IMR-90 (cell line): Measurements from ENCODE around the gene CTSF. TPM values are rescaled to one million over a fixed set of nuclear protein-coding genes. Genes with fewer than 3 reads are reported as not detected.

Experiments
- ATAC-seq: fragments of 200-7000 bp; cut with Tn5 transposase; 2 replicates; pipeline ENCODE4 v1.9.1; 2020; ENCODE audit warnings: low read depth, mild to moderate bottlenecking, moderate library complexity
- Bru-seq: library from RNA; stranded (reverse); fragments of 400-500 nt; gene quantifications from one replicate; lab custom pipeline; 2021; lab: Mats Ljungman, UMichigan
- BruChase-seq, 2 experiments: library from RNA; stranded (reverse); fragments of 400-500 nt; gene quantifications; one replicate each; lab custom pipeline; 2021; lab: Mats Ljungman, UMichigan
- BruUV-seq: library from RNA; stranded (reverse); fragments of 400-500 nt; replicated peaks from 2 replicates; lab custom pipeline; 2021; lab: Mats Ljungman, UMichigan
- CTCF ChIA-PET: fragments of 300-600 bp; formaldehyde crosslinking; extraction: SDS; loops from one replicate; lab custom pipeline; 2021; ENCODE audit warnings: antibody characterized with exemption; lab: Yijun Ruan, JAX
- POLR2A ChIA-PET: fragments of 300-600 bp; sonication (Branson Sonifier 250); formaldehyde crosslinking; loops from one replicate; lab custom pipeline; 2022; ENCODE audit warnings: antibody characterized with exemption; ENCODE audit not compliant: unreplicated experiment; lab: Charles Lee
- DNase-seq: peaks from one replicate; pipeline ENCODE4 v3.0.0; 2013
- H2AFZ ChIP-seq: replicated peaks from 2 replicates; pipeline ENCODE3; 2013; ENCODE audit warnings: low read length, mild to moderate bottlenecking; ENCODE audit not compliant: poor library complexity
- H2AK5ac ChIP-seq: 2 replicates; pipeline ENCODE4 v1.6.1; 2013; ENCODE audit warnings: low read depth, low read length, inconsistent platforms
- H2AK9ac ChIP-seq: replicated peaks from 2 replicates; pipeline ENCODE3; 2013; ENCODE audit warnings: mild to moderate bottlenecking, low read depth, low read length, moderate library complexity; ENCODE audit not compliant: poor library complexity
- H2BK120ac ChIP-seq: 2 replicates; pipeline ENCODE4 v1.6.1; 2013; ENCODE audit warnings: low read depth, low read length, inconsistent platforms
- H2BK15ac ChIP-seq: 3 replicates; pipeline ENCODE4 v1.6.1; 2013; ENCODE audit warnings: low read depth, low read length, inconsistent platforms
- H2BK20ac ChIP-seq: 2 replicates; pipeline ENCODE4 v1.6.1; 2013; ENCODE audit warnings: low read depth, mild to moderate bottlenecking, inconsistent platforms, low read length, moderate library complexity
- H2BK5ac ChIP-seq: 2 replicates; pipeline ENCODE4 v1.6.1; 2013; ENCODE audit warnings: mild to moderate bottlenecking, low read depth, low read length, inconsistent platforms; ENCODE audit not compliant: poor library complexity, severe bottlenecking
- H3K14ac ChIP-seq: replicated peaks from 2 replicates; pipeline ENCODE4 v1.6.1; 2013; ENCODE audit warnings: low read depth, low read length, inconsistent platforms
- H3K18ac ChIP-seq: 2 replicates; pipeline ENCODE4 v1.6.1; 2013; ENCODE audit warnings: low read depth, low read length, control low read depth
- H3K23ac ChIP-seq: 2 replicates; pipeline ENCODE4 v1.6.1; 2013; ENCODE audit warnings: low read depth, low read length, inconsistent platforms
- H3K27ac ChIP-seq: 2 replicates; pipeline ENCODE4 v1.5.1; 2013; ENCODE audit warnings: mild to moderate bottlenecking, control low read depth, low read length; ENCODE audit not compliant: insufficient read depth
- H3K27me3 ChIP-seq: 2 replicates; pipeline ENCODE4 v1.6.1; 2013; ENCODE audit warnings: low read length; ENCODE audit not compliant: control insufficient read depth, insufficient read depth
- H3K36me3 ChIP-seq: 2 replicates; pipeline ENCODE4 v1.6.1; 2013; ENCODE audit warnings: low read length, mixed read lengths; ENCODE audit not compliant: control insufficient read depth, insufficient read depth
- H3K4ac ChIP-seq: 2 replicates; pipeline ENCODE4 v1.6.1; 2013; ENCODE audit warnings: low read depth, low read length, inconsistent platforms
- H3K4me1 ChIP-seq: 2 replicates; pipeline ENCODE4 v1.6.1; 2013; ENCODE audit warnings: low read length, mixed read lengths; ENCODE audit not compliant: control insufficient read depth, insufficient read depth
- H3K4me2 ChIP-seq: 2 replicates; pipeline ENCODE4 v1.6.1; 2013; ENCODE audit warnings: low read depth, mild to moderate bottlenecking, control low read depth, low read length, moderate library complexity
- H3K4me3 ChIP-seq: 2 replicates; pipeline ENCODE4 v1.5.1; 2013; ENCODE audit warnings: low read depth, mild to moderate bottlenecking, control low read depth, low read length, moderate library complexity; ENCODE audit not compliant: insufficient read depth
- H3K56ac ChIP-seq: 2 replicates; pipeline ENCODE4 v1.6.1; 2013; ENCODE audit warnings: low read length, inconsistent platforms; ENCODE audit not compliant: insufficient read depth; ENCODE audit errors: extremely low read depth
- H3K79me1 ChIP-seq, 2 experiments: 2 replicates each; pipeline ENCODE4 v1.6.1; 2013; ENCODE audit warnings: low read length in 2 of 2, inconsistent platforms in 1 of 2, low read depth in 1 of 2
- H3K9ac ChIP-seq: 2 replicates; pipeline ENCODE4 v1.6.1; 2013; ENCODE audit warnings: low read depth, low read length, control low read depth
- H3K9me1 ChIP-seq: 2 replicates; pipeline ENCODE4 v1.6.1; 2013; ENCODE audit warnings: low read length, inconsistent platforms; ENCODE audit not compliant: insufficient read depth
- H3K9me3 ChIP-seq: 2 replicates; pipeline ENCODE4 v1.6.1; 2013; ENCODE audit warnings: low read length; ENCODE audit not compliant: control insufficient read depth, insufficient read depth
- H4K20me1 ChIP-seq: 2 replicates; pipeline ENCODE4 v1.6.1; 2013; ENCODE audit warnings: low read length, inconsistent platforms; ENCODE audit not compliant: insufficient read depth
- H4K5ac ChIP-seq: 2 replicates; pipeline ENCODE4 v1.6.1; 2013; ENCODE audit warnings: mild to moderate bottlenecking, low read depth, low read length, control low read depth
- H4K8ac ChIP-seq, 2 experiments: 2 replicates each; pipeline ENCODE4 v1.6.1; 2013; ENCODE audit warnings: low read depth in 2 of 2, low read length in 2 of 2, control low read depth in 1 of 2, inconsistent platforms in 1 of 2
- H4K91ac ChIP-seq: 2 replicates; pipeline ENCODE4 v1.6.1; 2013; ENCODE audit warnings: low read depth, low read length, inconsistent platforms; ENCODE audit not compliant: insufficient read depth
- BHLHE40 ChIP-seq: fragments of 150-350 bp; IDR thresholded peaks from 2 replicates; pipeline ENCODE4 v1.6.1; 2016; ENCODE audit warnings: mild to moderate bottlenecking, low read depth, low read length
- CEBPB ChIP-seq: IDR thresholded peaks from 2 replicates; pipeline ENCODE4 v1.6.1; 2012; ENCODE audit warnings: low read depth, low read length, improper control_type of control experiment
- CHD1 ChIP-seq: IDR thresholded peaks from 2 replicates; pipeline ENCODE4 v1.6.1; 2012; ENCODE audit warnings: low read depth, low read length, improper control_type of control experiment
- FOS ChIP-seq: fragments of 150-350 bp; IDR thresholded peaks from 2 replicates; pipeline ENCODE4 v1.6.1; 2016; ENCODE audit warnings: low read depth, low read length
- MAFK ChIP-seq: IDR thresholded peaks from 2 replicates; pipeline ENCODE4 v1.6.1; 2012; ENCODE audit warnings: low read depth, low read length, improper control_type of control experiment
- MAZ ChIP-seq: IDR thresholded peaks from 2 replicates; pipeline ENCODE4 v1.6.1; 2012; ENCODE audit warnings: low read depth, mild to moderate bottlenecking, low read length, improper control_type of control experiment, moderate library complexity, borderline replicate concordance
- MXI1 ChIP-seq: IDR thresholded peaks from 2 replicates; pipeline ENCODE4 v1.6.1; 2012; ENCODE audit warnings: low read depth, mild to moderate bottlenecking, low read length, moderate library complexity, borderline replicate concordance
- NFE2L2 ChIP-seq: fragments of 150-350 bp; IDR thresholded peaks from 2 replicates; pipeline ENCODE4 v1.6.1; 2016; ENCODE audit warnings: low read depth, mild to moderate bottlenecking, low read length
- POLR2A ChIP-seq: IDR thresholded peaks from 2 replicates; pipeline ENCODE4 v1.6.1; 2012; ENCODE audit warnings: mild to moderate bottlenecking, low read depth, low read length
- RAD21 ChIP-seq: IDR thresholded peaks from 2 replicates; pipeline ENCODE4 v1.6.1; 2012; ENCODE audit warnings: low read length, improper control_type of control experiment
- SMC3 ChIP-seq: fragments of 150-350 bp; IDR thresholded peaks from 2 replicates; pipeline ENCODE4 v1.6.1; 2016; ENCODE audit warnings: low read depth, mild to moderate bottlenecking, antibody characterized with exemption, low read length, moderate library complexity
- WGBS, 2 experiments: methylation state at CpG; one replicate each; pipeline versions ENCODE4 v1.1.5 to v1.1.7; 2013; ENCODE audit warnings: missing lambda C conversion rate in 2 of 2; ENCODE audit not compliant: insufficient read length in 1 of 2; ENCODE audit errors: extremely low coverage in 2 of 2; 5-methylcytosine and 5-hydroxymethylcytosine counted together
- dilution Hi-C: fragments of 300-500 bp; cut with HindIII; formaldehyde crosslinking; loops from one replicate; pipeline ENCODE4 v1.14.3; 2018; ENCODE audit warnings: low sequenced_read_pairs; ENCODE audit not compliant: unreplicated experiment
- in situ Hi-C: fragments of 300-500 bp; cut with MboI; formaldehyde crosslinking; loops from 3 replicates; pipeline ENCODE4 v1.14.3; 2019; ENCODE audit warnings: low sequenced_read_pairs, inconsistent platforms, mixed read lengths
- intact Hi-C: fragments of 100-400 bp; cut with micrococcal nuclease; formaldehyde crosslinking; loops from 2 replicates; pipeline ENCODE4 v1.10.0; 2022
- long read RNA-seq: library from polyadenylated mRNA; unstranded; transcript quantifications from one replicate; pipeline ENCODE4 v2.0.0, GENCODE V29; 2021; ENCODE audit not compliant: unreplicated experiment
- polyA plus RNA-seq, 3 experiments: library from polyadenylated mRNA; depleted of rRNA; stranded (reverse); fragments of >200 nt; gene quantifications; 2 replicates each; pipeline ENCODE4 v1.2.3, GENCODE V29; 2012; ENCODE audit warnings: low replicate concordance in 1 of 3
- total RNA-seq: library from RNA; depleted of rRNA; stranded (reverse); fragments of >200 nt; gene quantifications from 2 replicates; pipeline ENCODE4 v1.2.3, GENCODE V29; 2012; rRNA removed
- TF ChIP-seq, protein P1 (sequence below): fragments of 150-350 bp; IDR thresholded peaks from 2 replicates; pipeline ENCODE4 v1.6.1; 2017; ENCODE audit warnings: mild to moderate bottlenecking, antibody characterized with exemption, low read length, low read depth
- TF ChIP-seq, protein P2 (sequence below): conservative IDR thresholded peaks from 2 replicates; pipeline ENCODE4 v1.5.1; 2012; ENCODE audit warnings: mild to moderate bottlenecking, low read depth, low read length, improper control_type of control experiment

The CTSF gene
- 3.6 and 4.1 TPM in 2 replicates for total RNA-seq
- polyA plus RNA-seq (2012; rRNA removed), result 15.2 and 16.0 TPM in 2 replicates
- 15.8 and 25.9 TPM in 2 replicates for polyA plus RNA-seq (2012; cell fraction: cytosol; rRNA removed)
- 51.7 and 61.9 TPM in 2 replicates for polyA plus RNA-seq (2012; cell fraction: nucleus; rRNA removed; ENCODE audit: low replicate concordance)
- Bru-seq, nascent RNA, result percentile 43 among the genes with signal in this experiment
- percentile 46 among the genes with signal in this experiment for BruChase-seq, experiment 1, labeled RNA remaining after a 6-hour chase
- percentile 43 among the genes with signal in this experiment for BruChase-seq, experiment 2, labeled RNA remaining after a 2-hour chase
- long read RNA-seq, transcript CTSF-201 (13 exons, 2,035 nt), result major isoform, 90 of 123 reads
- long read RNA-seq, partial matches to known transcripts, result 20 of 123 reads
- long read RNA-seq, other reads (novel, unspliced or antisense), result 13 of 123 reads

DNA sequence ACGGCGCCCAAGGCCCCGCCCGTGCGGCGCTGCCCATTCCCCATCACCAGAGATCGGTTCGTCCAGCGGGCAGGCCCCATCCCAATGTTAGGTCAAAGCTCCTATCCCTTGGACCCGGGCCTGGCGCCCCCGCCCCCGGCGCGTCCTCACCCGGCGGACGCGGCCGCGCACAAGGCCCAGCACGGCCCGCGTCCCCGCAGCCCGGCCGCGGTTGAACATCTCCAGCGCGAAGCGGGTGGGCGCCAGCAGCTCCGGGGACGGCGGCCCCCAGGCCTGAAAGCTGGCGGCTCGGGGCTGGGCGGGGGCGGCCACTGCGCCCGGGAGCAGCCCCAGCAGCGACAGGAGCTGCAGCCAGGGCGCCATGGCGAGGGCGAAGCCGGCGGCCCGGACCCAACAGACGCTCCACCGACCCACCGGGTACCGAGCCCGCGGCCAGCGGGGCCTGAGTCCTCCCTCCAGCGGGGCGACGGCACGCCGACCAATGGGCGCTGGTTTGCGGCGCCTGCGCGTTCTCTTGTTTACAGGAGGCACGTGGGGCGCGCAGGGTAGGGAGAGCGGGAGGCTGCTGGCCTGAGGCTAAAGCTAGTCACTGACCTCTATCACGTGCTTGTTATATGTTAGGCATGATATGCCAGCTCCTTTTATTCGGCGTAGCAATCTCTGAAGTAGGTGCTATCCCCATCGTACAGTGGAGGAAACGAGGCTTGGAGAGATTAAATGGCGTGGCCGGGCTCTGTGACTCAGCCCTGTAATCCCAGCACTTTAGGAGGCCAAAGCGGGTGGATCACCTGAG, at the start of gene CTSF:
Gene CTSF, minus strand, starts transcription at position 483 of the 793 bp plus-strand sequence. Its CDS starts 120 bp downstream, at position 363.
- no peak within 1 kb of the TSS for H3K23ac ChIP-seq
- H3K27ac ChIP-seq, result no peak within 1 kb of the TSS
- H3K36me3 ChIP-seq, result peaks cover 3% of the 10 kb centered on the region; the same call in 1 of the 2 replicates
- no peak within 1 kb of the TSS for H3K9ac ChIP-seq
- no peak within 1 kb of the TSS for H4K5ac ChIP-seq
- ATAC-seq, result peak; percentile 98
- no peak within 1 kb of the TSS for H3K14ac ChIP-seq
- WGBS, 2 experiments, result 4% methylated on average over 42 of the region's 77 CpGs; no CpG with 5 or more reads in 1 of the 2 experiments
- H3K4me1 ChIP-seq, result peaks cover 3% of the 10 kb centered on the region; the same call in 1 of the 2 replicates
- no peak within 1 kb of the TSS for H2BK5ac ChIP-seq
- H3K9me3 ChIP-seq, result no peaks in the 10 kb centered on the region
- in situ Hi-C loops (no loop called here), dilution Hi-C loops (no loop called here), intact Hi-C loops (no loop called here)
- DNase-seq, result peak; percentile 49
- H4K20me1 ChIP-seq, result no peaks in the 10 kb centered on the region
- no peak for TF ChIP-seq RAD21
- no peak for TF ChIP-seq MAFK
- no peak for TF ChIP-seq NFE2L2
- TF ChIP-seq MXI1, result peak; percentile 30; the same call in 1 of the 2 replicates
- TF ChIP-seq, protein P1, sequence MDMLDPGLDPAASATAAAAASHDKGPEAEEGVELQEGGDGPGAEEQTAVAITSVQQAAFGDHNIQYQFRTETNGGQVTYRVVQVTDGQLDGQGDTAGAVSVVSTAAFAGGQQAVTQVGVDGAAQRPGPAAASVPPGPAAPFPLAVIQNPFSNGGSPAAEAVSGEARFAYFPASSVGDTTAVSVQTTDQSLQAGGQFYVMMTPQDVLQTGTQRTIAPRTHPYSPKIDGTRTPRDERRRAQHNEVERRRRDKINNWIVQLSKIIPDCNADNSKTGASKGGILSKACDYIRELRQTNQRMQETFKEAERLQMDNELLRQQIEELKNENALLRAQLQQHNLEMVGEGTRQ, result peak; percentile 87
- no peak for TF ChIP-seq POLR2A
- TF ChIP-seq CEBPB, result no peak
- no peak for TF ChIP-seq SMC3
- TF ChIP-seq FOS, result no peak
- no peak for TF ChIP-seq MAZ
- TF ChIP-seq, protein P2, sequence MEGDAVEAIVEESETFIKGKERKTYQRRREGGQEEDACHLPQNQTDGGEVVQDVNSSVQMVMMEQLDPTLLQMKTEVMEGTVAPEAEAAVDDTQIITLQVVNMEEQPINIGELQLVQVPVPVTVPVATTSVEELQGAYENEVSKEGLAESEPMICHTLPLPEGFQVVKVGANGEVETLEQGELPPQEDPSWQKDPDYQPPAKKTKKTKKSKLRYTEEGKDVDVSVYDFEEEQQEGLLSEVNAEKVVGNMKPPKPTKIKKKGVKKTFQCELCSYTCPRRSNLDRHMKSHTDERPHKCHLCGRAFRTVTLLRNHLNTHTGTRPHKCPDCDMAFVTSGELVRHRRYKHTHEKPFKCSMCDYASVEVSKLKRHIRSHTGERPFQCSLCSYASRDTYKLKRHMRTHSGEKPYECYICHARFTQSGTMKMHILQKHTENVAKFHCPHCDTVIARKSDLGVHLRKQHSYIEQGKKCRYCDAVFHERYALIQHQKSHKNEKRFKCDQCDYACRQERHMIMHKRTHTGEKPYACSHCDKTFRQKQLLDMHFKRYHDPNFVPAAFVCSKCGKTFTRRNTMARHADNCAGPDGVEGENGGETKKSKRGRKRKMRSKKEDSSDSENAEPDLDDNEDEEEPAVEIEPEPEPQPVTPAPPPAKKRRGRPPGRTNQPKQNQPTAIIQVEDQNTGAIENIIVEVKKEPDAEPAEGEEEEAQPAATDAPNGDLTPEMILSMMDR, result no peak
- no peak for TF ChIP-seq CHD1
- TF ChIP-seq BHLHE40, result peak; percentile 94
- H2BK15ac ChIP-seq, result no peak within 1 kb of the TSS
- H3K4me3 ChIP-seq, result peak within 1 kb of the TSS; percentile 41
- H3K18ac ChIP-seq, result no peak within 1 kb of the TSS
- no peak within 1 kb of the TSS for H2AK5ac ChIP-seq
- CTCF ChIA-PET, result interaction anchor here (1.0 kb wide), 1 partner anchor 110 kb away, joined by 4 read pairs; the partner anchor contains the start of gene RBM4B
- peak within 1 kb of the TSS; percentile 95 for H2AFZ ChIP-seq
- no peak within 1 kb of the TSS for H2BK20ac ChIP-seq
- peaks cover 6% of the 10 kb centered on the region; the same call in 1 of the 2 replicates for H3K9me1 ChIP-seq
- H3K4ac ChIP-seq, result peak within 1 kb of the TSS; percentile 22; the same call in 1 of the 2 replicates
- H3K56ac ChIP-seq, result no peak within 1 kb of the TSS
- no peaks in the 10 kb centered on the region for H3K79me1 ChIP-seq
- H3K4me2 ChIP-seq, result peak within 1 kb of the TSS; percentile 49
- POLR2A ChIA-PET, result interaction anchor here (0.6 kb wide), 1 partner anchor 70 kb away, joined by 4 read pairs; the partner anchor contains the start of gene RBM4
- H3K27me3 ChIP-seq, result peaks cover 2% of the 10 kb centered on the region; the same call in 1 of the 2 replicates
- no TSS peak for BruUV-seq
- peak within 1 kb of the TSS in 1 of 2 experiments; percentile 85; a peak in 2 of 4 replicates for H4K8ac ChIP-seq
- peak within 1 kb of the TSS; percentile 78 for H2AK9ac ChIP-seq
- no peak within 1 kb of the TSS for H4K91ac ChIP-seq
- H2BK120ac ChIP-seq, result no peak within 1 kb of the TSS
